HG02678 (cell line): ENCODE measurements around the gene PIK3IP1.
"Not testable (repeated sequence)": the region's sequence is repeated elsewhere in the genome, so short reads cannot be mapped to it uniquely, and the experiment has no call there.

Experiments
- ATAC-seq: cut with Tn5 transposase; IDR thresholded peaks from one replicate; pipeline ENCODE4 v1.9.1; 2021; ENCODE audit warnings: mild to moderate bottlenecking, moderate library complexity; ENCODE audit not compliant: unreplicated experiment

Gene PIK3IP1

DNA sequence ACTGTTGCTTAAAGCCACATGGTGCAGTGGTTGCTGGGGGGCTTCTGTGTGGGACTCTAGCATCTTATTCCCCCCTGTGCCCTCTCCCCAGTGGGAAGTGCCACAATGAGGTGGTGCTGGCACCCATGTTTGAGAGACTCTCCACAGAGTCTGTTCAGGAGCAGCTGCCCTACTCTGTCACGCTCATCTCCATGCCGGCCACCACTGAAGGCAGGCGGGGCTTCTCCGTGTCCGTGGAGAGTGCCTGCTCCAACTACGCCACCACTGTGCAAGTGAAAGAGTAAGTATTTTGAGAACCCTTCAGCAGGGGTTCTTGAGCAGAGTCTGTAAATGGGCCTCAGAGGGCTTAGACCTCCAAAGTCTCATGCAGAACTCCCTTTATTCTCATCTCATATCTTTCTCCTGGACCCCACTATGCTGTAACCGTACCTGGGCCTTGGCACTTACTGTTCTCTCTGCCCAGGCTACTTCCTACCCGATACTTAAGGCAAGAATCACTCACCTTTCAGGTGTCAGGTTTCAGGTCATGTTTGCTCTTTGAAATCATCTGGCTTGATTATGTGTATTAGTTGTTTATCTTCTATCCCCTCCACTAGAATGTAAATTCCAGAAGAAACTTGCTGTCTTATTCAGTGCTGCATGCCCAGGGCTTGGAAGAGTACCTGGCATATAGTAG lies 32.4 kb downstream of the PIK3IP1 start:
- no peak for ATAC-seq

DNA sequence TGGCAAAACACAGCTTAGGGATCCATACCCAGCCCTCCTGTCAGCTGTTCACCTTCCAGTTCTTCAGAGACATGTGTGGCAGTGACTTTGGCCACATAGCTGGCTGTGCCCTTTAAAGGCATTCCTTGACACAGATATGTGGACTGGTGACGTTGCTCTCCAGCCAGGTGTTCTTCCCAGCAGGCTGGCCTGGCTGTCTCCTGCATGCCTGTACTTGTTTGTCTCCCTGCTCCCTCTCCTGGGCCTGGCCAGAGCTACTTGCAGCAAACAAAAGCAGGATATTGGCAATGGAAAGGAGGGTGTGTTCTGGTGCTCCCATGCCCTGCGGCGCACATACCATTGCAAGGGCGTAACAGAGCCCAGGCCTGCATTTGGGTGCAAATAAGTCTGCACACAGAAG lies 38.3 kb downstream of the PIK3IP1 start:
- no peak for ATAC-seq

DNA sequence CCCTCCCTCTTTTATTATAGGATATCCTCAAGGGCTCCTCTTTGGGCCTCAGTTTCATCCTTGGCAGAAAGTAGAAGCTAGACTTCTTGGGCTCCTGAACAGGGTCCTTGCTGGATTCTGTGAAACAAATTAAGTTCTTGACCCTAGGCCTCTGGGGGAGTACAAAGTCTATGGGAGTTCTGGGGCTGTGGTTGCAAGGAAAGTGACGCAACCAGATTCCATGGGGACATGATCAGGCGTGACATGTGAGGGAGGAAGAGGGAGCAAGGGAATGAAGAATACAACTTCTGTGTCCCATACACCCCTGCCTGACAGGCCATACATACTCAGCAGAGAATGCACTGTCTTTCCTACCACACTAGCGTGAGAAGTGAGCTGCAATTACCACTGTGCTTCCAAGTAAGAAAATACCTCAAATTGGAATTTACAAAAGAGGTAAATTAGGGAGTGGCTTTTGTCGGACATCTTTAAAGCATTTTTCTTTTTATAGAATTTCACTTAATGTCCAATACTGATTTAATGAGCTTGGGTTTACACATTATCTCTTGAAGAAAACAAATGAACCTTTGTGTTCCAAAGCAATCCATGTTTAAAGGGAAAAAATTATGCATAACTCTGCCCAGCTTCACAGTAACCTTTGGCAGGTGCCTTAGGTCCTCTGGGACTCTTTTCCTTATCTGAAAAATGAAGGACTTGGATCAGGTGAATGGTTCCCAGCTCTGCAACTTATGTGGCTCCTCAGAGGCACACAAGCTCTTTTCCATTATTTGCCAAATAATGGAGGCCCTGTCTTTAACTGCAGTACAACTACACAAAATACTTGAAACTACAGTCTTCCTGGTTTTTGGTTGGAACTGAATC lies 41.3 kb downstream of the PIK3IP1 start:
- no peak for ATAC-seq

DNA sequence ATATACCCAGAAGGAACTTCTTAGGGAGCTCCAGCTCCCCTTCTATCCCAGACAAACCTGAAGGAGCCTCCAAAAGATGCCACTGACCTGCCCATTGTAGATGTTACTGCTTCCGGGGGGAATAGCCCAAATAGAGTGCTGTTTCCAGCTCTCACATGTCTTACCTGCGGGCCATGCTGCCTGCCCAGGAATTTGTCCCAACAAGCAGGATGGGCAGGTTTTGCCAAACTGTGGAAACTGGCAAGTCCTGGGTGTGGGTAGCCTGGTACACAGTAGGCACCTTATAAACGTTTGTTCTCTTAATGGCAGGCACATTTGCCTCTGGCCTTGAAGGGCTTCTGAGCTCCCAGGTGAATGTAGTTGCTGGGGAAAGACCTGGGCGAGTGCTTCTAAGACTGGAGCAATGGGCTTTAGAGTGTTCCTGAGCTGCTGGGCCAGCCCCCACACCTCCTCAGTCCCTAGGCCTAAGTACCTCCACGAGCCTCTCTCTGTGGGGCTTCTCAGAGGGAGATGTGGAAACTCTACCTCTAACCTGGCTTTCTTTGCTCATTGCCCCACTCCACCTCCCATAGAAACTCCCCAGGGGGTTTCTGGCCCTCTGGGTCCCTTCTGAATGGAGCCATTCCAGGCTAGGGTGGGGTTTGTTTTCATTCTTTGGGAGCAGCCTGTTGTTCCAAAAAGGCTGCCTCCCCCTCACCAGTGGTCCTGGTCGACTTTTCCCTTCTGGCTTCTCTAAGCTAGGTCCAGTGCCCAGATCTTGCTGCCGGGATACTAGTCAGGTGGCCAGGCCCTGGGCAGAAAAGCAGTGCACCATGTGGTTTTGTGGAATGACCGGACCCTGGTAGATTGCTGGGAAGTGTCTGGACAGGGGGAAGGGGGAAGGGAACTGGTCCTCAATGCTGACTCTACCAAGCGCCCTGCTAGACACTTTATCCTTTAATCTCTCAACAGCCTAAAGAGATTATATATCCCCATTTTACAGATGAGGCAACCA lies 43.0 kb downstream of the PIK3IP1 start:
- ATAC-seq: no peak

DNA sequence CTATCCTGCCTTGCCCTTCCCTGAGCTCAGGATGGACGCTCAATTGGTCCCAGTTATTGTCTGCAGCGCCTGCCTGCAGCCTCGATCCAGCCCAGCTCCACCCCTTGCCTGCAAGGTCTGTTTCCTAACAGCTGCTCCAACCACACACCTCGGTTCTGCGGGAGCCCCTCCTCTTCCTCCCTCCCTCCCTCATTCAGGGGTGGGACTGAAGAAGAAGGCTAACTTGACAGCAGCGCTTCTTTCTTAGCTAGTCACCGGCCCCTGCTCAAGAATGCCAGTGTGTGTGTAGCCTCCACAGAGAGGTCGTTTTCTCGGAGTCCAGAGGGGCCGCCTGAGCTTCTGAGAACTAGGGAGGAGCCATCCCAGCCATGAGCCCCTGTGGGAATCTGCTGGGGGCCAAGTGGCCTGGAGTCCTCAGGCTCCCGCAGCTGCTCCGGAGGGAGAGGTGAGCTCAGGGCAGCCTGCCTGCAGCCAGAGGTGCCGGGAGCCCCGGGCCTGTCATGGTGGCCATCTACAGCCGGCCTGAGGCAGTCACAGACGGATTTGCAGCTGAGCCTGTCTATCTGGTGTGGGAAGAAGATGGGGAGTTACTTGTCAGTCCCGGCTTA lies 44.0 kb downstream of the PIK3IP1 start:
- no peak for ATAC-seq

DNA sequence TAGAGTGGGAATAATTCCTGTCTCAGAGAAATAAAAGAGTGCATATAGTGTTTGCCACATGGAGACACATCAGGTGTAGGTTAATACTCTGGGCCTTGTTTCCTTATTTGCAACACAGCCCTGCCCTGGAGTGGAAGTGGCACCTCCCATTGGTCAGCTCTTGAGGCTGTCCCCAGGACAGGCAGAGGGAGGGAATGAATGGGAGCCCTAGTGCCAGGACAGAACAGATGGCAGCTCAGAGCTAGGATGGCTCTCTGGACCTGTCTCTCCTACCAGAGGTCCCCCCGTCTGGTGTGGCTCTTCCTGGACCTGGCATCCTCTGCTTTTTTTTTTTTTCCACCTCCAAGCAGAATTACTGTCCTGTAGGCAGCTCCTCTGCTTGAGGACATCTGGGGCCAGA lies 44.6 kb downstream of the PIK3IP1 start:
- no peak for ATAC-seq

DNA sequence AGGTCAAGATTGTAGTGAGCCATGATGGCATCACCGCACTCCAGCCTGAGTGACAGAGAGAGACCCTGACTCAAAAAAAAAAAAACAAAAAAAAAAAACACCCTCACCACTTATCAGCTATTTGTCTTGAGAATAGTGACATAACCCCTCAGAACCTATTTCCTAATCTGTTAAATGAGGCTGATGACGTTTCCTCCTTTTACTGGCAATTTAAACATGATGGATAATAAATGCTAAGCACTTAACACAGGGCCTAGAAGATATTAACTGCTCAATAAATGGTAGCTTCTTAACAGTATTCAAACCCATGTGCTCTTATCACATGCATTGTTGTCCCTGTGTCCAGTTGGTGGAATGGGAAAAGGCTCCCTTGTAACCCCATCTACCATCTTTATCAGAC lies 45.6 kb downstream of the PIK3IP1 start:
- no peak for ATAC-seq

DNA sequence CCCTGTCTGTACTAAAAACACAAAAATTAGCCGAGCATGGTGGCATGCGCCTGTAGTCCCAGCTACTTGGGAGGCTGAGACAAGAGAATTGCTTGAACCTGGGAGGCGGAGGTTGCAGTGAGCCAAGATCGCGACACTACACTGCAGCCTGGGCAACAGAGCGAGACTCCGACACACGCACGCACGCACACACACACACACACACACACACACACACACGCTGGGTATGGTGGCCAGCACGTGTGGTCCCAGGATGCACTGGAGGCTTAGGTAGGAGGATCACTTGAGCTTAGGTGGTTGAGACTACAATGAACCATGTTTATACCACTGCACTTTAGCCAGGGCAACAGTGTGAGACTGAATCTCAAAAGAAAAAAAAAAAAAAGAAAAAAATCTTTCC lies 46.3 kb downstream of the PIK3IP1 start:
- not testable (repeated sequence) for ATAC-seq

DNA sequence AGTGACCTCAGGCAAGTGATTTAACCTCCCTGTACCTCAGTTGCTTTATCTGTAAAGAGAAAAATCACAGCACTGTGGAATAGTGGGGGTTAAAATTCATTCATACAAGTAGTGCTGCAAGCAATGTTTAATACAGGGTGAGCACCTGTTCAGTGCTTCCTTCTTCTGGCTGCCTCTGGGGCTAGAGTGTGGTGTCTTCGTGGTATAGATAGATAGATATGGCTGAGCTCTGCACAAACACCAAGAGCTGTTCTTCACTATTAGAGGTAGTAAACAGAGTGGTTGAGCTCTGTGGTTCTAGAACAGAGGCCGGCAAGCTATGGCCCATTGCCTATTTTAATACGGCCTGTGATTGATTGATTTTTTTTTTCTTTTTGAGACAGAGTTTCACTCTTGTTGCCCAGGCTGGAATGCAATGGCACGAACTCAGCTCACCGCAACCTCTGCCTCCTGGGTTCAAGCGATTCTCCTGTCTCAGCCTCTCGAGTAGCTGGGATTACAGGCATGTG lies 47.3 kb downstream of the PIK3IP1 start:
- ATAC-seq: no peak

DNA sequence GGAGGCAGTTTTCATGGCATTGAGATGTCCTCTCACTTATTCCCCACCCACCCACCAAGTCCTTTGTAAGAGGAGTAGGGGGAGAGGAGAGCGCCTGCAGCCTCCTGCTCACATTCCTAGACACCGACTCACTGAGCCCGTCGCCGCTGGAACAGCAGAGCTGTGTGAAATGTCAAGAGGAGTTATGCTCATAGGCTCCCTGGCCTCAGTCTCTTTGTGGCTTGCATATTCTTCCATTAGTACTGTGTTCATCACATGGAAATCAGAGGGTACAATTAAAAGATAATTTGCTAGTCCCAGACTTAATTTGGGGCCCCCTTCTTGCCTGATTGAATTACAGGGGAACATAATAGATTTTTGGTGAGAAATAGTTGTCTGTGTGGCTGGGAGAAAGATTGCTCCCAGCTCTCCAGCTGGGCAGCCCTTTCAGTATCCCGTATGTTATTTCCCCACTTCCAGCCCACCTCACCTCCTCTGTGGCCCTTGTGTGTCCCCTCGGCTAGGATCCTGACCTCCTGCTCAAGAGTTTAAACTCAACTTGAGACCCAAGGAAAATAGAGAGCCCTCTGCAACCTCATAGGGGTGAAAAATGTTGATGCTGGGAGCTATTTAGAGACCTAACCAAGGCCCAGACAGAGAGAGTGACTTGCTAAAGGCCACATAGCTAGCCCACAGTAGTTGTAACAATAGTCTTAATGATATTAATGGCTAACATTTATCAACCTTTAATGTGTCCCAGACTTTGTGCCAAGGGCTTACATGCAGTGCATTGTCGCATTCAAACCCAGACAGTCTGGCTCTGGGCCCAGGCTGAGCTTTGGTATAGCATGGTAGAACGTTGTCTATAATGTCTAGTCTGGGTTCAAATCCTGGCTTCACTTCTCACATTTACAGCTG lies 48.0 kb downstream of the PIK3IP1 start:
- no peak for ATAC-seq

DNA sequence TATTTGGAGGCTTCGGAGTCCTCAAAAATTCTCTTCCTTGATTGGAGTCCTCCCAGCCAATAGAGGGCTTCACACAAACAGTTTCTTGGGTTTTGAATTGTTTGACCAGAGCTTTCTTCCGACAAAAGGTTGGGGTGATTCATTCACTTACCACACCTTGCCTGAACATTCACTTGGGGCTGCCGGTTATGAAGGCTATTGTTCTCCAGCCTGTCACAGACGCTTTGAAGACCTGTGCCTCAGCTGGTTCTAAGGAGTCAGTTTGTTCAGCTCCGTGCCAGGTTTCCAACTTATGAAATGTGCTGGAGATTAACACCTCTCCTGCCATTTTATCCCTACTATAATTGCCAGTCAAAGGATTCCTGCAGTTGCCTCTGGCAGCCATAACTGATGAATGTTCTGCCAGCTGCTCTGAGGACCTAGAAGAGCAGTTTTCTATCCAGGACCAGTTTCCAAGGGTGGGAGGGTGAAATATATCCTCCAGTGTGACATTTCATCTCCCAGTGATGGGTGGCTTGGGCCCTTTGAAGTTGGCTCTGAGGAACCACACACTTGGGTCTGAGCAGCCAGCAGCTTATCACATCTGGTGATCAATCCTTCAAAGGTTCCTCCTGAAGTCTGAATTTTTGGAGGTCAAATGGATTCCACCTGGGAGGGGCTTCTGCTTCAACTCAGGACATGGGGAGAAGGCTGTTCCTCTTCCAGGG lies 48.8 kb downstream of the PIK3IP1 start:
- no peak for ATAC-seq

DNA sequence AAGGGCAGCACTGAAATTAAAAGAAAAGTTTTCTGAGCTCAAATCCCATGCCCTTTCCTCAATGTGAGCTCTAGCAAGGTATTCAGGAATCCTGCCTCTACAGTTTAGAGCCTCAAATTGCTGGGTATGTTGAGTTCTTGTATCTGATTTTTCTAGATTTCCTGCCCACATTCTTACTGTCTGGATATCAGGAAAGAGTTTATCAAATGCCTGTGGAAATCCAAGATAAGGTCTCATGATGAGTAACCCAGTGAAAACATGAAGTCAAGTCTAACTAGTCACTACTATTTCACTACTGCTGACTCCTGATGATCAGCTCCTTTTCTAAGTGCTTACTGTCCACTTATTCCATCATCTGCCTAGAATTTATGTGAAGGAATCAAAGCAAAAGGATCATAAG lies 50.4 kb downstream of the PIK3IP1 start:
- no peak for ATAC-seq

DNA sequence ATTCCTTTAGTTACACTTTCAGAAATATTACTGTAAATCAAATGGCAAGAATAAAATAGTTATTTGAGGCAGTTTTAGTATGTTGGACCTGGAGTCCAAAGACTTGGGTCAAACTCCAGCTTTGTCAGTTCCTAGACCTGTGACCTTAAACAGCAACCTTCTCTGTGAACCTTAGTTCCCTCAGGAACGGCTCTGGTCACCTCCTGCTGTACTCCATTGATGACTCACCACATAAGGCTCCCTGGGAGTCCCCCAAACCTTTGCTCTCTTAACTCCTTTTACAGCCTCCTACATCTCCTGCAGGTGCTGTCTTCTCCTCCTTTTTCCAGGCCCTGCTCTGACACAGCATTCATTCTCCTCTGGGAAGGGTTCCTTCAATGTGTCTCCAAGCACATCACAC lies 51.1 kb downstream of the PIK3IP1 start:
- ATAC-seq: no peak

DNA sequence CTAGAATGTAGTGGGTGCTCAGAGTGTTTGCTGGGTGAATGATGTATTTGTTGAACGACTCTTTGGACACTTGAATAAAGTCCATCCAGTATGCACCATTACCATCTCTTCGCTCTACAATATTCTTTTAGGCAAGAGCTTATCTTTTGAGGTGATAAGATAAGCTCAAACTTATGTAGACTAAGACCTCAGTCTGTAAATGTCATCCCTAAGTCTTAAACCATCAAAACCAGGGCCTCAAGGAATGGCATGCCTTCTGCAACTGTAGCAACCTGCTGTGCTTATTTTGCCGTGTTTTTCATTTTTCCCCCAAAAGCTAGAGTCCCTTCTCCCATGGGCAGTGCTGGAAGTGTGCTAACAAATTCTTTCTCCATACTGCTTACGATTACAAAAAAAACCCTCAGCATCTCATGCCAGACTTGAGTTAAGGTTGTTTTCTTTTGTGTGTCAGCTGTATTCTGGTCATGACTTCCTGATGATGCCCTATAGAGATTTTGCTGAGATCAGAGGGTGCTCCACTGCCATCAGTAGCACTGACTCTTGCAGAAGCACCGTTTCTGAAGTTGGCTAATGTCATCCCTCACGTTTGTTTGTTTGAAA lies 52.4 kb downstream of the PIK3IP1 start:
- no peak for ATAC-seq

DNA sequence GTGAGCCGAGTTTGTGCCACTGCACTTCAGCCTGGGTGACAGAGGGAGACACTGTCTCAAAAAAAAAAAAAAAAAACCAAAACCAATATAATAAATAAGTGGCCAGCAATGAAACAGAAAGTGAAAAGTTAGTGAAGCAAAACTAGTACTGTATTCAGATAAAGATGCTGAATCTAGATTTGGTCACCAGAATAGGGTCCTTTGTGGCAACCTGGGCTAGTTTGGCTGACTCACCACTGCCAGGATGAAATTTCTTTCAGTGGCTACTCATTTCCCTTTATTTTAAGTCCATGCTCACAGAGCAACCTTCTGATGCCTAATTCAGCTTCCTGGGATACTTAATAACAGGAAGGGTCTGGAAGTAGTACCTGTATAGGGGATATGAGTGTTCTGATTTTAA lies 54.2 kb downstream of the PIK3IP1 start:
- ATAC-seq: no peak

DNA sequence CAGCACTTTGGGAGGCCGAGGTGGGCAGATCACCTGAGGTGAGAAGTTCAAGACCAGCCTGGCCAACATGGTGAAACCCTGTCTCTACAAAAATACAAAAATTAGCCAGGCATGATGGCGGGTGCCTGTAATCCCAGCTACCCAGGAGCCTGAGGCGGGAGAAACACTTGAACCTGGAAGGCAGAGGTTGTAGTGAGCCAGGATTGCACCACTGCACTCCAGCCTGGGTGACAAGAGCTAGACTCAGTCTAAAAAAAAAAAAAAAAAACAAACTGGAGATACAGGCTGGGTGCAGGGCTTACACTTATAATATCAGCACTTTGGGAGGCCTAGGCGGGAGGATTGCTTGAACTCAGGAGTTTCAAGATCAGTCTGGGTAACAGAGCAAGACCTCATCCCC lies 56.2 kb downstream of the PIK3IP1 start:
- ATAC-seq: not testable (repeated sequence)

DNA sequence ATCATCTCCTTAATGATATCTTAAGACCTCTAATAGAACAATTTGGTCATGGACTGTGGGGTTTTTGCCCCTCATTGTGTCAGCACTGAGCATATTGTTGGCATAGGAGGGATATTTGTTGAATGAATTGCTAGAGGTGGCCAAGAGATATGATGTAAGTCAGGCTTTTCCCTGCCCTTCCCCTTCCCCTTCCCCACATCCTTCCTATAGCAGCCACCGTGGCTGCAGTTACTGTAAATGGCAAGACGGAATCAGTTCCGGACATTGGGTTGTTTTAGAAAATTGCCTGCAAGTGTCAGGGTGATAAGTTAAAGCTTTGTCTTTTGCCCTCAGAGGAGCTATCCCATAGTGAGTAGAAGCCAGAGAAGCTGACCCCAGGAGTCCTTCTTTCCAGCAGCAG lies 57.2 kb downstream of the PIK3IP1 start:
- no peak for ATAC-seq

DNA sequence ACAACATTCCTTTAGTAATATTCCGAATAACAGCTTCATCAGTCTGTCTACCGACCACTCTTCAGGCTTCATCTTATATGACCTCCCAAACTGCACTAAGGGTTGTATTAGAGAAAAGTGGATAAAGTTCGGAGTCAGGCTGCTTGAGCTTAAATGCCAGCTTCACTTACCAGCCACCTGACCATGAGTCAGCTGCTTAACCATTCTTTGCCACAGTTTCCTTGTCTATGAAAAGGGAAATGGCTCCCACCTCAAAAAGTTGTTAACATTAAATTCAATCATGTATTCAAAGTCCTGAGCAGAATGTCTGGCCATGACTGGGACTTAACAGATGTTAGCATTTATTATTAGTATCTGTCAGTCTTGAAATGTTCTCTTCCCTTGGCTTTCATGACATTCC lies 59.3 kb downstream of the PIK3IP1 start:
- ATAC-seq: no peak
